Measurements from ENCODE around the gene LARP4B. TPM values are rescaled to one million over a fixed set of nuclear protein-coding genes. Genes with fewer than 3 reads are reported as not detected.

Gene LARP4B
- total RNA-seq, 1 experiment from 2014 or later, result 122 TPM

- RAD21 ChIA-PET (ENCODE audit: low non-redundant PET in 1 of 2, low total read pairs in 2 of 2, uncharacterized antibody in 2 of 2, unreplicated experiment in 2 of 2), result no interaction called here
- POLR2A ChIA-PET, result no interaction called here
Measured at GRCh38 chr10:972763-973162, 41.3 kb upstream of the LARP4B start.

More at GRCh38 chr10:972763-973162, 41.3 kb upstream of the LARP4B start:
- H3K9me3 ChIP-seq (ENCODE audit: control insufficient read depth in 1 of 2, insufficient read depth in 1 of 2, low read depth in 1 of 2, low read length in 2 of 2), result no peaks in the 10 kb centered on the region; a peak in 1 of 4 replicates
- DNase-seq (ENCODE audit: low read depth, low spot score) (no peak), ATAC-seq (no peak)
- no peak overlapping the region for H2AFZ ChIP-seq (ENCODE audit: low read depth, low read length, poor library complexity, severe bottlenecking)
- H3K36me3 ChIP-seq (ENCODE audit: control insufficient read depth in 1 of 2, insufficient read depth in 2 of 2, low read length in 2 of 2), result no peaks in the 10 kb centered on the region
- no peak overlapping the region for H3K4me2 ChIP-seq (ENCODE audit: low read length)
- TF ChIP-seq RAD21 (IDR thresholded peaks at IDR 0.05; ENCODE audit: low read depth) (no peak), MAX (IDR thresholded peaks at IDR 0.05) (no peak), EZH2phosphoT487 (IDR thresholded peaks at IDR 0.05; ENCODE audit: borderline replicate concordance) (no peak), CEBPB (IDR thresholded peaks at IDR 0.05; ENCODE audit: low read depth) (no peak), ELF1 (IDR thresholded peaks at IDR 0.05; ENCODE audit: borderline replicate concordance, low read depth) (no peak), EGR1 (IDR thresholded peaks at IDR 0.05; ENCODE audit: low read depth) (no peak), ATF3 (IDR thresholded peaks at IDR 0.05) (no peak), REST (IDR thresholded peaks at IDR 0.05; ENCODE audit: low read depth) (no peak), SP1 (IDR thresholded peaks at IDR 0.05; ENCODE audit: low read depth) (no peak), JUND (IDR thresholded peaks at IDR 0.05) (no peak), CBX3 (IDR thresholded peaks at IDR 0.05; ENCODE audit: low read depth) (no peak), FOSL1 (IDR thresholded peaks at IDR 0.05; ENCODE audit: low read depth) (no peak), ZBTB33 (IDR thresholded peaks at IDR 0.05; ENCODE audit: extremely low read depth, insufficient replicate concordance, low read length) (no peak), YY1 (IDR thresholded peaks at IDR 0.05; ENCODE audit: extremely low read depth, insufficient replicate concordance, low read depth, low read length) (no peak), ZFX (IDR thresholded peaks at IDR 0.05) (no peak)
- H3K27ac ChIP-seq (ENCODE audit: low read depth, low read length), result no peak overlapping the region
- no peak overlapping the region for H3K9ac ChIP-seq (ENCODE audit: low read length)
- no peaks in the 10 kb centered on the region for H4K20me1 ChIP-seq (ENCODE audit: insufficient read depth)
- H3K27me3 ChIP-seq (ENCODE audit: insufficient read depth, low read length), result no peaks in the 10 kb centered on the region; the same call in 1 of the 2 replicates
- no TSS peak for BruUV-seq (replicated peaks)
- CTCF ChIA-PET, result no interaction called here
- H3K9me2 ChIP-seq (ENCODE audit: insufficient read depth), result no peaks in the 10 kb centered on the region
- H3K4me1 ChIP-seq (ENCODE audit: control insufficient read depth in 1 of 2, insufficient read depth in 2 of 2, low read length in 2 of 2), result no peaks in the 10 kb centered on the region
- H3K79me2 ChIP-seq (ENCODE audit: insufficient read depth, low read length), result no peaks in the 10 kb centered on the region
- H3K4me3 ChIP-seq (replicated peaks in 1 of 2; ENCODE audit: low read depth in 1 of 2, low read length in 2 of 2), result no peak overlapping the region
- intact Hi-C loops (cut with micrococcal nuclease), result no loop called here

All from HCT116 (cell line).